Peyer's patch (tissue), 4 donors: ENCODE measurements around the gene CLEC20A.

ENCODE experiments used
- CTCF ChIP-seq, 6 experiments: fragments of 450-650 bp in 4 of 6; fragments of 200-600 bp in 2 of 6; sonication (generic) in 1 of 6; IDR thresholded peaks; one replicate each; pipeline ENCODE4 v1.5.1; 2017 to 2019; ENCODE audit warnings: antibody characterized with exemption in 6 of 6, mild to moderate bottlenecking in 3 of 6, moderate library complexity in 1 of 6
- POLR2A ChIP-seq, 2 donors: fragments of 450-650 bp; IDR thresholded peaks; one replicate each; pipeline ENCODE4 v1.5.1; 2017; ENCODE audit warnings: antibody characterized with exemption in 2 of 2, mild to moderate bottlenecking in 2 of 2, moderate library complexity in 2 of 2

- TF ChIP-seq CTCF (IDR thresholded peaks at IDR 0.05) (no peak), POLR2A (IDR thresholded peaks at IDR 0.05) (no peak)
These were observed 13.4 kb downstream of the CLEC20A start for GRCh38 chr1:178483251-178483957.
